Measurements from ENCODE around the gene BICDL2. TPM values are rescaled to one million over a fixed set of nuclear protein-coding genes. Genes with fewer than 3 reads are reported as not detected.
"Not testable (repeated sequence)": the region's sequence is repeated elsewhere in the genome, so short reads cannot be mapped to it uniquely, and the experiment has no call there.

Gene BICDL2
- total and polyA plus RNA-seq, 2 of the 4 experiments (the other 2 are of a cell fraction), result 0.17 to 0.18 TPM

DNA sequence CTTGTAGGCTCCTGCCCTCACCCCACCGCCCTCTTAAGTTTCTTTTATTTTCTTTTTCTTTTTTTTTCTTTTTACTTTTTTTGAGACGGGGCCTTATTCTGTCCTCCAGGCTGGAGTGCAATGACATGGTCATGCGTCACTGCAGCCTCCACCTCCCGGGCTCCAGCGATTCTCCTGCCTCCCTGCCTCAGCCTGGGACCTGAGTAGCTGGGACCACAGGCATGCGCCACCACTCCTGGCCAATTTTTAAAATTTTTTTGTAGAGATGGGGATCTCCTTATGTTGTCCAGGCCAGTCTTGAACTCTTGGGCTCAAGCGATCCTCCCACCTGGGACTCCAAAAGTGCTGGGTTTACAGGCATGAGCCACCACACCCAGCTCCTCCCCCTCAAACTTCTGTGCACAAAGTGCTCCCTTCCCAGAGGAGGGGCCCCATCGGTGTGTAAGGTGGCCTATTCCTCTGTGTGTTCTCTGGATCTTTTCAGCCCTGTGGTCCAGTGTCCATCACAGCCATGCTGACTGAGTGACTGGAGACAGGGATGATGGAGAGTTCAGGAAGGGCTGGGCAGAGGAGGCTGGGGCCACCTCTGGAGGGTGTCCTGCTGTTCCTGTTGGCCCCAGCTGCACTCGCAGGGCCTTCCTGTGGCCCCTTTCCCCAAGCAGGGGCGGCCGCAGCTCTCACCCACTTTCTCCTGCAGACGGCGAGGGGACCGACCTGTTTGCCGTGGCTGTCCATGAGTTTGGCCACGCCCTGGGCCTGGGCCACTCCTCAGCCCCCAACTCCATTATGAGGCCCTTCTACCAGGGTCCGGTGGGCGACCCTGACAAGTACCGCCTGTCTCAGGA, 19.8 kb upstream of the BICDL2 start:
- H2AFZ ChIP-seq (replicated peaks; ENCODE audit: low read length, poor library complexity), result no peak overlapping the region
- peaks cover 5% of the 10 kb centered on the region for H3K4me1 ChIP-seq (ENCODE audit: control insufficient read depth, insufficient read depth, low read length)
- ChIA-PET CTCF (no interaction called here), POLR2A (ENCODE audit: unreplicated experiment) (no interaction called here)
- no peak overlapping the region for H3K4me2 ChIP-seq (ENCODE audit: low read depth, low read length)
- no peak for ATAC-seq (ENCODE audit: low read depth)
- BruUV-seq (replicated peaks), result no TSS peak
- H2BK120ac ChIP-seq (ENCODE audit: low read depth, low read length), result no peak overlapping the region
- no peak overlapping the region for H4K5ac ChIP-seq (ENCODE audit: low read depth, low read length)
- in situ Hi-C loops (cut with MboI; ENCODE audit: low sequenced_read_pairs) (no loop called here), dilution Hi-C loops (cut with HindIII; ENCODE audit: low sequenced_read_pairs, unreplicated experiment) (no loop called here), intact Hi-C loops (cut with micrococcal nuclease) (no loop called here)
- no peak overlapping the region for H3K4me3 ChIP-seq (ENCODE audit: insufficient read depth, low read depth, low read length)
- H2AK5ac ChIP-seq (ENCODE audit: low read depth, low read length), result no peak overlapping the region
- no peak overlapping the region for H4K8ac ChIP-seq (ENCODE audit: low read depth in 2 of 2, low read length in 2 of 2)
- no peak overlapping the region for H2BK5ac ChIP-seq (ENCODE audit: low read depth, low read length, poor library complexity, severe bottlenecking)
- no peak overlapping the region for H3K4ac ChIP-seq (ENCODE audit: low read depth, low read length)
- H3K14ac ChIP-seq (replicated peaks; ENCODE audit: low read depth, low read length), result no peak overlapping the region
- no peak overlapping the region for H3K18ac ChIP-seq (ENCODE audit: low read depth, low read length)
- no peaks in the 10 kb centered on the region for H3K9me3 ChIP-seq (ENCODE audit: control insufficient read depth, insufficient read depth, low read length)
- no peak overlapping the region for H3K9ac ChIP-seq (ENCODE audit: low read depth, low read length)
- H4K91ac ChIP-seq (ENCODE audit: insufficient read depth, low read depth, low read length), result no peak overlapping the region
- H3K36me3 ChIP-seq (ENCODE audit: control insufficient read depth, insufficient read depth, low read length), result no peaks in the 10 kb centered on the region
- TF ChIP-seq, protein P1, sequence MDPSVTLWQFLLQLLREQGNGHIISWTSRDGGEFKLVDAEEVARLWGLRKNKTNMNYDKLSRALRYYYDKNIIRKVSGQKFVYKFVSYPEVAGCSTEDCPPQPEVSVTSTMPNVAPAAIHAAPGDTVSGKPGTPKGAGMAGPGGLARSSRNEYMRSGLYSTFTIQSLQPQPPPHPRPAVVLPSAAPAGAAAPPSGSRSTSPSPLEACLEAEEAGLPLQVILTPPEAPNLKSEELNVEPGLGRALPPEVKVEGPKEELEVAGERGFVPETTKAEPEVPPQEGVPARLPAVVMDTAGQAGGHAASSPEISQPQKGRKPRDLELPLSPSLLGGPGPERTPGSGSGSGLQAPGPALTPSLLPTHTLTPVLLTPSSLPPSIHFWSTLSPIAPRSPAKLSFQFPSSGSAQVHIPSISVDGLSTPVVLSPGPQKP (IDR thresholded peaks at IDR 0.05; ENCODE audit: borderline replicate concordance, low read depth, low read length), result no peak
- TF ChIP-seq BHLHE40 (IDR thresholded peaks at IDR 0.05; ENCODE audit: low read depth, low read length) (no peak), RAD21 (IDR thresholded peaks at IDR 0.05; ENCODE audit: low read length) (no peak), SMC3 (IDR thresholded peaks at IDR 0.05; ENCODE audit: low read depth, low read length) (no peak)
- peaks cover 10% of the 10 kb centered on the region for H3K9me1 ChIP-seq (ENCODE audit: insufficient read depth, low read length)
- H2BK20ac ChIP-seq (ENCODE audit: low read depth, low read length), result no peak overlapping the region
- no peak overlapping the region for H3K56ac ChIP-seq (ENCODE audit: extremely low read depth, insufficient read depth, low read length)
- H3K23ac ChIP-seq (ENCODE audit: low read depth, low read length), result no peak overlapping the region
- 92% methylated on average over 6 of the region's 19 CpGs; no CpG with 5 or more reads in 1 of the 2 experiments for WGBS, 2 experiments (ENCODE audit: extremely low coverage in 2 of 2, insufficient read length in 1 of 2)
- no peak for DNase-seq
- no peak overlapping the region for H2BK15ac ChIP-seq (ENCODE audit: low read depth, low read length)
- no peak overlapping the region for H3K27ac ChIP-seq (ENCODE audit: insufficient read depth, low read length)
- no peak overlapping the region for H2AK9ac ChIP-seq (replicated peaks; ENCODE audit: low read depth, low read length, poor library complexity)
- H4K20me1 ChIP-seq (ENCODE audit: insufficient read depth, low read length), result no peaks in the 10 kb centered on the region; the same call in 1 of the 2 replicates
- no peaks in the 10 kb centered on the region for H3K27me3 ChIP-seq (ENCODE audit: control insufficient read depth, insufficient read depth, low read length)
- peaks cover 0 to 16% of the 10 kb centered on the region in 2 experiments; a peak in 1 of 4 replicates for H3K79me1 ChIP-seq (ENCODE audit: low read depth in 1 of 2, low read length in 2 of 2)

DNA sequence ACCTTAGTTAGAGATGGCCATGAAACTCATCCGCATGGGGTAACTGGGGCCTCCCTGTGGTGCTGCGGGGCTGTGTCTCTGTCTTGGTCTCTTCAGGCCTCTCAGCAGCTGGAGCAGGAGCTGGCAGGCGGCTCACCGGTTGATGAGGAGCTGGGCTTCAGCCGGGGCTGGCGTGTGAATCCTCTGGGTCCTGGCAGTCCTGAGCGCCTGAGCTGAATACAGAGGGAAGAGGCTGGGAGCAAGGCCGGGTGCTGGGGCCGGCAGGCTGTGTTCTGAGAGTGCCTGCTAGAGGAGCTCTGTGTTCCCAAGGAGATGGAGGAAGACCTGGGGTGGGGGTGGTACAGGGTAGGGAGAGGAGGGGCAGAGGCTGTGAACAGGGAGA, 19.0 kb upstream of the BICDL2 start:
- WGBS, 2 experiments (ENCODE audit: extremely low coverage in 2 of 2, insufficient read length in 1 of 2), result 40% methylated on average over 1 of the region's 9 CpGs; no CpG with 5 or more reads in 1 of the 2 experiments
- H4K8ac ChIP-seq (ENCODE audit: low read depth in 2 of 2, low read length in 2 of 2); H3K9me1 ChIP-seq (ENCODE audit: insufficient read depth, low read length); H3K18ac ChIP-seq (ENCODE audit: low read depth, low read length); H2BK120ac ChIP-seq (ENCODE audit: low read depth, low read length); H3K23ac ChIP-seq (ENCODE audit: low read depth, low read length); H2BK15ac ChIP-seq (ENCODE audit: low read depth, low read length); BruUV-seq (replicated peaks); in situ Hi-C loops (cut with MboI; ENCODE audit: low sequenced_read_pairs); H3K9ac ChIP-seq (ENCODE audit: low read depth, low read length); H4K20me1 ChIP-seq (ENCODE audit: insufficient read depth, low read length); H3K4ac ChIP-seq (ENCODE audit: low read depth, low read length); H3K14ac ChIP-seq (replicated peaks; ENCODE audit: low read depth, low read length); H3K56ac ChIP-seq (ENCODE audit: extremely low read depth, insufficient read depth, low read length); POLR2A ChIA-PET (ENCODE audit: unreplicated experiment); H2BK5ac ChIP-seq (ENCODE audit: low read depth, low read length, poor library complexity, severe bottlenecking); H3K4me2 ChIP-seq (ENCODE audit: low read depth, low read length); H3K4me3 ChIP-seq (ENCODE audit: insufficient read depth, low read depth, low read length); CTCF ChIA-PET; H4K5ac ChIP-seq (ENCODE audit: low read depth, low read length); H2AK5ac ChIP-seq (ENCODE audit: low read depth, low read length); H2BK20ac ChIP-seq (ENCODE audit: low read depth, low read length); H2AK9ac ChIP-seq (replicated peaks; ENCODE audit: low read depth, low read length, poor library complexity); DNase-seq; H2AFZ ChIP-seq (replicated peaks; ENCODE audit: low read length, poor library complexity); H3K4me1 ChIP-seq (ENCODE audit: control insufficient read depth, insufficient read depth, low read length); H3K9me3 ChIP-seq (ENCODE audit: control insufficient read depth, insufficient read depth, low read length); dilution Hi-C loops (cut with HindIII; ENCODE audit: low sequenced_read_pairs, unreplicated experiment); H3K27ac ChIP-seq (ENCODE audit: insufficient read depth, low read length); ATAC-seq (ENCODE audit: low read depth); H3K27me3 ChIP-seq (ENCODE audit: control insufficient read depth, insufficient read depth, low read length); H3K36me3 ChIP-seq (ENCODE audit: control insufficient read depth, insufficient read depth, low read length); H4K91ac ChIP-seq (ENCODE audit: insufficient read depth, low read depth, low read length); intact Hi-C loops (cut with micrococcal nuclease): not testable (repeated sequence)
- H3K79me1 ChIP-seq (ENCODE audit: low read depth in 1 of 2, low read length in 2 of 2), result peaks cover 0 to 16% of the 10 kb centered on the region in 2 experiments; a peak in 1 of 4 replicates

Measured in IMR-90 (cell line).